Stimulated activated CD4-positive, alpha-beta T cell treated with anti-CD3 and anti-CD28 coated beads, Interleukin-4, amount 100 ng/mL, for 4 hours (primary cell): Measurements from ENCODE around the gene PCSK4.
"Not testable (repeated sequence)": the region's sequence is repeated elsewhere in the genome, so short reads cannot be mapped to it uniquely, and the experiment has no call there.

Experiments
- DNase-seq, 2 experiments: peaks; one replicate each; pipeline ENCODE4 v3.0.0-alpha.2; 2020

The PCSK4 gene

GRCh38 chr19:1490311-1491113, at the start of gene PCSK4:
Gene PCSK4 (minus strand): TSS chr19:1490350. CDS start chr19:1490346, 4 bp downstream.
- peak; percentile 96 to 97 for DNase-seq

GRCh38 chr19:1539749-1540148, 49.6 kb upstream of the PCSK4 start:
- not testable (repeated sequence) for DNase-seq

- DNase-seq = no peak
These were observed 48.8 kb upstream of the PCSK4 start for GRCh38 chr19:1538978-1539377.

- DNase-seq = not testable (repeated sequence)
These were observed 45.5 kb upstream of the PCSK4 start for GRCh38 chr19:1535699-1536098.

GRCh38 chr19:1534972-1535371, 44.8 kb upstream of the PCSK4 start:
- no peak for DNase-seq

GRCh38 chr19:1533510-1534150, 43.5 kb upstream of the PCSK4 start:
- no peak for DNase-seq

GRCh38 chr19:1532003-1532402, 41.9 kb upstream of the PCSK4 start:
- DNase-seq = no peak

- no peak for DNase-seq
These were observed 41.4 kb upstream of the PCSK4 start for GRCh38 chr19:1531587-1531986.

- DNase-seq = not testable (repeated sequence)
These were observed 40.7 kb upstream of the PCSK4 start for GRCh38 chr19:1530856-1531255.

GRCh38 chr19:1529430-1529816, 39.3 kb upstream of the PCSK4 start:
- no peak for DNase-seq

GRCh38 chr19:1528596-1529429, 38.7 kb upstream of the PCSK4 start:
- no peak for DNase-seq

- DNase-seq = no peak
These were observed 37.6 kb upstream of the PCSK4 start for GRCh38 chr19:1527650-1528309.

GRCh38 chr19:1526979-1527649, 37.0 kb upstream of the PCSK4 start:
- no peak for DNase-seq

- DNase-seq = no peak
These were observed 36.1 kb upstream of the PCSK4 start for GRCh38 chr19:1526066-1526778.

- DNase-seq = no peak
These were observed 35.2 kb upstream of the PCSK4 start for GRCh38 chr19:1525343-1525742.

GRCh38 chr19:1524972-1525325, 34.8 kb upstream of the PCSK4 start:
- DNase-seq = no peak

- DNase-seq = no peak
These were observed 34.3 kb upstream of the PCSK4 start for GRCh38 chr19:1524287-1524971.

- DNase-seq = no peak
These were observed 33.5 kb upstream of the PCSK4 start, which contains the start of gene PLK5 for GRCh38 chr19:1523412-1524286. Gene PLK5 (plus strand): TSS chr19:1524077. CDS start chr19:1526997, 2,920 bp downstream.

- DNase-seq = no peak
These were observed 32.7 kb upstream of the PCSK4 start for GRCh38 chr19:1522838-1523237.

- no peak for DNase-seq
These were observed 31.9 kb upstream of the PCSK4 start for GRCh38 chr19:1522061-1522460.
